Myocyte (in vitro differentiated cells): ENCODE data around the gene CBFA2T3. TPM values are rescaled to one million over a fixed set of nuclear protein-coding genes. Genes with fewer than 3 reads are reported as not detected.
"Not testable (repeated sequence)": the region's sequence is repeated elsewhere in the genome, so short reads cannot be mapped to it uniquely, and the experiment has no call there.

ENCODE experiments used
- DNase-seq: peaks from one replicate; pipeline ENCODE4 v3.0.0-alpha.2; 2012; ENCODE audit warnings: low read depth
- total RNA-seq: library from RNA; depleted of rRNA; stranded (reverse); fragments of >200 nt; gene quantifications from 2 replicates; pipeline ENCODE4 v1.2.3, GENCODE V29; 2014

Gene CBFA2T3
- total RNA-seq, 1 donor from 2014 or later, result 0.72 TPM

DNA sequence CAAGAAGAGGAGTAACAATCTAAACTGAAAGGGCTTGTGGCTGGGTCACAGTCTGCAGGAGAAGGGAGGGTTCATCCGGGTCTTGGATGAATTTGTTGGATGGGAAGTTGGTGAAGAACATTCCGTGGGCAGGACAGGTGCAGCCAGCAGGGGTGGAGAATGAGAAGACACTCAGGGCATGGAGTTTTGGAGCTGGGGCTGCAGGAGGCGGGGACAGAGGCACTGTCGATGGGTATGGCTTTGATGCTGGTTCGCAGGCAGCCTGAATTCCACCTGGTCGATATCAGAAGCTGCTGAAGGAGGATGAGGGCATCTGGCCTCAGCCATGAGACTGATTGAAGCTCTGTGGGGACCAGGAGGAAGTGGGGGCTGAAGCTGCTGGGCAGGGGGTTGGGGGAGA, 36.1 kb upstream of the CBFA2T3 start:
- DNase-seq, result no peak

DNA sequence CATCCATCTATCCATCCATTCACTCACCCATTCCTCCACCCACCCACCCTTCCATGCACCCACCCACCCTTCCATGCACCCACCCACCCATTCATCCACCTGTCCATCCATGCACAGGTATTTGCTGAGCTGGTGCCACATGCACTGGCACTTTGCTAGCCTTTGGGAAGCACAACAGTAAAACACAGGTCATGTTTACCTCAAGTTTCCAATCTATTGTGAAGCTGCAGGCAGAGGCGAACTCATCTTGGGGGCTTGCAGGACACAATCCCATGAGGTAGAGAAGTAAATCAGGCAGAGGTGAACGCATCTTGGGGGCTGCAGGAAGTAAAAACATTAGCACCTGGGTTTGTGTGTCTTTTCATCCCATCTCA, 35.6 kb upstream of the CBFA2T3 start:
- DNase-seq, result no peak

DNA sequence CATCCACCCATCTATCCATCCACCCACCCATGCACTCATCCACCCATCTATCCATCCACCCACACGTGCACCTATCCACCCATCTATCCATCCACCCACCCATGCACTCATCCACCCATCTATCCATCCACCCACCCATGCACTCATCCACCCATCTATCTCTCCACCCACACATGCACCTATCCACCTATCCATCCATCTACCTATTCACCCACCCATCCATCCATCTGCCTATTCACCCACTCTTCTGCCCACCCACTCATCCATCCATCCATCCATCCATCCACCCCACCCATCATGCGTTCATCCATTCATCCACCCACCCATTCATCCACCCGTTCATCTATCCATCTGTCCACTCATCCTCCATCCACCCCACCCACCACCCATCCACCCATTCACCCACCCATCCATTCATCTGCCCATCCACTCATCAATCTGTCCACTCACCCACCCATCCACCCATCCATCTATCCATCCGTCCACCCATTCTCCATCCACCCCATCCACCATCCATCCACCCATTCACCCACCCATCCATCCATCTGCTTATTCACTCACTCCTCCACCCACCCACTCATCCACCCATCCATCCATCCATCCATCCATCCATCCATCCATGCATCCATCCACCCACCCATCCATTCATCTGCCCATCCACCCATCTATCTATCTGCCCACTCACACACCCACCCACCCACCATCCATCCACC, 35.1 kb upstream of the CBFA2T3 start:
- DNase-seq, result no peak

DNA sequence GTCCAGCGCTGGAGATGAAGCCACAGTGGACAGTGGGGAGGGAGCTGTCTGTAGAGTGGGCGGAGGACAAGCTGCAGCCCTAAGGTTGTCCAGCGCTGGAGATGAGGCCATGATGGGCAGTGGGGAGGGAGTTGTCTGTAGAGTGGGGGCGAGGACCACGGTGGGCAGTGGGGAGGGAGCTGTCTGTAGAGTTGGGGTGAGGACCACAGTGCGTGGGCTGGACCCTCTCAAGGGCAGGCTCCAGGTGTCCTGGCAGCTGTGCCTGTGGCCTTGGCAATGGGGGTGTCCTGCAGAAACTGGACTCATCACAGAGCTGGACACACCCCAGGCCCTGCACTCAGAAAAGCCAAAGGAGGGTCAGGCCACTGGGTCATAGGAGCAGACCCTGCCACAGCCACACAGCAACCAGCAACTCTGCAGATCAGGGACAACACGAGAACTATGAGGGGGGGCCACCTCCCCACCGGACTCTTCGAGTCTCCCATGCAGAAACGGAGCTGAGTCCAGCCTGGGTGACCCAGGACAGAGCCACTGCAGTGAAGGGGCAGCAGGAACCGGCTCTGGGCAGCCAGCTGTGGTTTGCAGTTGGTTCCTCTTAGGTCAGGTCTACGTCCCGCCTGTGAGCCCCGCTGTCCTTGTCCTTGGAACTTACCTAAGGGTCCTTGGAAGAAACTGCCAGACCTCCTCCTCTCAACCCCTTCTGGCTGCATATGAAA, 33.4 kb upstream of the CBFA2T3 start:
- no peak for DNase-seq

DNA sequence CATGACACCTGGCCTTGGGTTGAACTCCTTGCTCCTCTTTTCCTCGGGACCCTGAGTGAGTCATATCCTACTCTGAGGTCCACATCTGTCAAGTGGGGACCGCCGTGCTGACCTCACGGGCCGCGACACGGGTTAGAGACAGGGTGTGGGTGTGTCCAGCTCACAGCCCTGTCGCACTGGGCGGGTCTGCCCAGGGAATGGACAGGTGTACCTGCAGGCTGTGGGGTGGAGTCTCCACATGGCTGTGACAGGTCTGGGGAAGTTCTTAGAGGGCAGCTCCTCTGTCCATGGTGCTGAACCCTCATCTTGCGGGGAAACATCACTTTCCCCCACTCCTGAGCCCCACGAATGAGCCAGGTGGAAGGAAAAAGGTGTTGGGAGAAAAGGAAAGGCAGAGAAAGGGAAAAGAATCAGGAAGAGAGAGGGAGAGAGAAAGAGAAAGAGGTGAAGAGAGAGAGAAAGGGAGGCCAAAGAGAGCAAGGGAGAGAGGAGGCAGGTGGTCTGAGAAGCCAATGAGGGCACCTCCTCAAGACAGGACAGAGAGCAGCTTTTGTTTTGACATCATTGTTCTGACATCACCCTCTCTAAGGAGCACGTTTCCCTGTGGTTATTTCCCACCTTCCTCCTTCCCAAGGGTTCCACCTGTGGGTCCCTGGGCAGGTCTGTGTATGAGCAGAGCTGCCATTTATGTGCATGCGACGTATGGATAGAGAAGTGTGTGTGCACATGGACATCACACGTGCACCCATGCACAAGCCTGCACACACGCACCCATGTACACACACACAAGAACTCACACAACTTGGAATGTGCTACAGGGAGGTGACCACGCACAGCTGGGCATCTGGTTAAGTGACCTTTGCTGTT, 32.6 kb upstream of the CBFA2T3 start:
- peak; percentile 18 for DNase-seq

DNA sequence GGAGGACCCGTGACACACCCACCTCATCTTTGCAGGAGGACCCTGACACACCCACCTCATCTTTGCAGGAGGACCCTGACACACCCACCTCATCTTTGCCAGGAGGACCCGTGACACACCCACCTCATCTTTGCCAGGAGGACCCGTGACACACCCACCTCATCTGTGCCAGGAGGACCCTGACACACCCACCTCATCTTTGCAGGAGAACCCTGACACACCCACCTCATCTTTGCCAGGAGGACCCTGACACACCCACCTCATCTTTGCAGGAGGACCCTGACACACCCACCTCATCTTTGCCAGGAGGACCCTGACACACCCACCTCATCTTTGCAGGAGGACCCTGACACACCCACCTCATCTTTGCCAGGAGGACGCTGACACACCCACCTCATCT, 31.8 kb upstream of the CBFA2T3 start:
- not testable (repeated sequence) for DNase-seq

DNA sequence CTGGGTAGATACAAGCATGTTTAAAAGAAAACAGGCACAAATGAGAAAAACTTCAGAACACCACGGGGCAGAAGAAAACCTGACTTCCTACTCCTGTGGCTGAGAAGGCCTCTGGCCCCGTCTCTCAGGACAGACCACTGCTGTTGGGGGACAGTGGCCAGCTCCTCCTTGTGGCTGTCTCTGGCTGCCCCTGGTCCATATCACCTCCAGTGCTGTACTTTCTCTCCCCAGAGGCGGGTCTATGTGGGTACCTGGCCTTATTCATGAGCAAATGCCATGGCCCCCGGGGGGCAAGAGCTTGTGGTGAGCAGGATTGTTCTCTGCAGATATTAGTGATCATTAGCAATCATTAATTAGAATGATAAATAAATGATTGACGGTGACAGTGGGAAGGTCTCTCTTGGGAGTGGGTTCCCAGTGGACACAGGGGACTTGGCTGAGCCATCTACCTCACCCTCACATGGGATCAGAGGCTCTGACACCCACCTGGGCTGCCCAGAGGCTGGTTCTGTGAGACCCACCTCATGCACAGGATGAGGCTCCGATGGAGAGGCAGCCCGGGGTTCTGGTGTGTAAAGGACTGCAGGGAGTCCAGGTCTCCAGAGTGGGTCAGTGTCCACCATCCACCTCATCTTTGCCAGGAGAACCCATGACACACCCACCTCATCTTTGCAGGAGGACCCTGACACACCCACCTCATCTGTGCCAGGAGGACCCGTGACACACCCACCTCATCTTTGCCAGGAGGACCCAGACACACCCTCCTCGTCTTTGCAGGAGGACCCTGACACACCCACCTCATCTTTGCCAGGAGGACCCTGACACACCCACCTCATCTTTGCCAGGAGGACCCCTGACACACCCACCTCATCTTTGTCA, 30.6 kb upstream of the CBFA2T3 start:
- DNase-seq, result no peak

DNA sequence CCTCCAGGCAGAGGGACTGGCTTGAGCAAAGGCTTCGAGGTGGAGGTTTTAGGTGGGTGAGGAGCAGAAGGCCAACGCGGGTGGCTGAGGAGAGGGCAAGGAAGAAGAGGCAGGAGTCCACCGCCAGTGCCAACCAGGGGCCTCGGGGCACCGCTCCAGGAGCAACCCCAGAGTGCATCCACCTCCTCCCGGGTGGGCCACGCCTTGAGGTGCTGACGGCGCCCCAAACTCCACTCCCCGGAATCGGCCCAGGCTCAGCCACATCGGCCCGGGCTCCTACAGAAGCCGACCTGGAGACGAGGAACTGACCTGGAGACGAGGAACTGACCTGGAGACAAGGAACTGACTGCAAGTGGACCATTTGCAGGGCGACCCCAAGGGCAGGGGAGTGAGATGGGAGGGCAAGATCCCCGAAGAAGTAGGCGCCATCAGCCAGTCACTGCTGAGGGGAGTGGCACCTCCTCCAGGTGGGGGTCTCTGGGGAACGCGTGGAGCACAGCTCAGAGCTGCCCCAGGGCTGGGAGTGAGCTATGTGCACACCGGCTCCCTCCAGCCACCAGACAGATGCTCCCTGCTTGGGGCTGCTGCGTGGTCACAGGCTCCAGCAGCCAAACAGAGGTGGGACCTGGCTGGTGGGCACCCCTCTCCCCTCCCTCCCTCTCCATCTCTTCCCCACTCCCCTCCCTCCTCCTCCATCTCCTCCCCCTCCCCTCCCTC, 29.2 kb upstream of the CBFA2T3 start:
- no peak for DNase-seq

DNA sequence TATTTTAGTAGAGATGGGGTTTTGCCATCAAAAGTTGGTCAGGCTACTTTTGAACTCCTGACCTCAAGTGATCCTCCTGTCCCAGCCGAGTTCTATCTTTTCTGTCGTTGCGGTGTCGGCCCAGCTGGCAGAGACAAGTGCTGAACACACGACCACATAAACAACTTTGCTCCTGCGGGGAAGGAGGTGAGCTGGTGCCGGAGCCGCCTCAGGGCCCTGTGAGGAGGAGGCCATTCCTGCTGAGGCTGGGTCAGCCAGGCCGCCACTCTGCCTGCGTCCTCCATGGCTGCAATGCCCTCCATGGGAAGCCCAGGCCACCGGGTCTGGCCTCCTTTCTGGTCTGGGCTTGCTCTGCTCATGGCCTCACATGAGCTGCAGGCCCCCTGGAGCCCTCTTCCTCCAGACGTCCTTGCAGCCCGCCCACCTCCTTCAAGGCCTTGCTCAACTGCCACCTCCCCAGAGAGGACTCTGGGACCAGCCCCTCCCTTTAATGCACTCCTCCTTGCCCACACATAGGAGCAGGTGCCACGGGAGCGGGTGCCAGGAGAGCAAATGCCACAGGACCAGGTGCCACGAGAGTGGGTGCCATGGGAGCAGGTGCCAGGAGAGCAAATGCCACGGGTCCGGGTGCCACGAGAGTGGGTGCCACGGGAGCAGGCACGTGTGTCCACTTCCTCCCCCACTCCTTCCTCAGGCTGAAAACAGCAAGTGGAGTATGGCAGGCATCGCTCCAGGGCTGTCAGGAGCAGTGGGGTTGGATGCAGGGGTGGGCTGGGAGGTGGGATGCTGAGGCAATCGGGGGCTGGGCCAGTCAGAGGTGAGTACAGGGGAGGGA, 28.4 kb upstream of the CBFA2T3 start:
- DNase-seq, result no peak

DNA sequence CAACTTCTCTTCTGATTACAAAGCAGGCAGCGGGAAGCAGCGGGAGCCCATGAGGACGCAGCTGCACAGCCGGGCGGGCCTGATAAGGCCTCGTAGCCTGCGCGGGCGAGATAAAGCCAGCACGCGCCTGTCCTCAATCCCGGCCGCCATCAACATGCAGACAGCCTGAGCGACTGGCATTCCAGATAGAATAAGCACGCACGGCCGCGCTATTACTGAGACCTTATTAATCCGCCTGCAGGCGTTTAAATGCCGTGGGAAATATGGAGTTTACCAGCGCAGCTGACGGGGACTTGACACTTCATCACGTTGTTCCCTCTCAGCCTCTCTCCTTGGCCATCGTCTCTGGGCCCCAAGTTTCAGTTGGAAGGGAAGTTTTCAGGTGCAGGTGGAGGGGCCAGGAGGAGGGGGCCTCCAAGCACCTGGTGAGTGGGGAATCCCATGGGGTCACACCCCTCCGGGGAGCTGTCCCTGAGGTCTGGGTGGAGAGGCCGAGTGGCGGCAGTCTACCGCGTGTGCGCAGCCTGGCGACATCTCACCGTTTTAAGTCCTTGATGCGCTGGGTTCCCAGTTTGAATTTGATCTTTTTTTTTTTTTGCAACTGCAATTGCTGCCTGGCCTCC, 27.3 kb upstream of the CBFA2T3 start:
- DNase-seq, result no peak

DNA sequence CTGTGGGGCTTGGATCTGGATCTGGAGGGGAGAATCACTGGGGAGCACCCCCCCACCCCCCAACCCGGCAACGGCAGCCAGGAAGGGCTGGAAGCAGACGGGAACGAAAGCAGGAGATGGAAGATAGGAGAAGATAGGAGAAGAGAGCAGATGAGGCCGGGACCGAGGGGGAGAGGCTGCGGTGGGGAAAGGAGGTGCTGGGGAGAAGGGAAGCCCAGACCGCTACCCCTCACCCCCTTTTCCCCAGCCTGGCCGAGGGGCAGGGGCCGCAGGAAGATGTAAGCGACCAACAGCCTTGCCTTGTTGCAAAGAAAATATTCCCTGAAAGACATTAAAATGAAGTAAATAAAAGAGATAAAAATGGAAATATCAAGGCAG, 26.8 kb upstream of the CBFA2T3 start:
- DNase-seq, result no peak

DNA sequence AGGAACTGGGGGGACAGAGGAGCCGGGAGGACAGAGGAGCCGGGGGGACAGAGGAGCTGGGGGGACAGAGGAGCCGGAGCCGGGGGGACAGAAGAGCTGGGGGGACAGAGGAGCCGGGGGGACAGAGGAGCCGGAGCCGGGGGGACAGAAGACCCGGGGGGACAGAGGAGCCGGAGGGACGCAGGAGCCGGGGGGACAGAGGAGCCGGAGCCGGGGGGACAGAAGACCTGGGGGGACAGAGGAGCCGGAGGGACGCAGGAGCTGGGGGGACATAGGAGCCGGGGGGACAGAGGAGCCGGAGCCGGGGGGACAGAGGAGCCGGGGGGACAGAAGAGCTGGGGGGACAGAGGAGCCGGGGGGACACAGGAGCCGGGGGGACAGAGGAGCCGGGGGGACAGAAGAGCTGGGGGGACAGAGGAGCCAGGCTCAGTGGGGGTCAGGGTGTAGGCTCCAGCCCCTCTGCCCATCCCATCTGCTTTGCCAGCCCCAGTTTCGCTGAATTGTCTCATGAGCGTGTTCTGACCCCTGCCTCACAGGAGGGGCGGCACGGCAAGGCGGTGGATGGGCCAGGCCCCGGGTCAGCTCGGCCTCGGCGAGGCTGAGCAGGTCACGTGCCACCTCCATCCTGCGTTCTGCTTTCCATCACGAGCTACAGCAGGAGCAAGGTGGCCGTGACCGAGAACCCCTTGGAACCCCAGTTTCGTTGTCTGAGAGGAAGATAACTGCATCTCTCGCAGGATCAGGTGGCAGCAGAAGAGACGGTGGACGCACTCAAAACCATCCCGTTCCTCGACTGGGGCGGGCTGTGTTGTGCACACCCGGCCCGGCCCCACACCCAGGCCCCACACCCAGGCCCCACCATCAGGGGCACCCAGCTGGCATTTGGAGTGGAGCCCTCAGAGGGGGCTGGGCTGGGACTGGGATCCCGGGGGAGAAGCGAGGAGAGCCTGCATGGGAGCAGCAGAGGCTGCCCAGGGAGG, 26.1 kb upstream of the CBFA2T3 start:
- no peak for DNase-seq

DNA sequence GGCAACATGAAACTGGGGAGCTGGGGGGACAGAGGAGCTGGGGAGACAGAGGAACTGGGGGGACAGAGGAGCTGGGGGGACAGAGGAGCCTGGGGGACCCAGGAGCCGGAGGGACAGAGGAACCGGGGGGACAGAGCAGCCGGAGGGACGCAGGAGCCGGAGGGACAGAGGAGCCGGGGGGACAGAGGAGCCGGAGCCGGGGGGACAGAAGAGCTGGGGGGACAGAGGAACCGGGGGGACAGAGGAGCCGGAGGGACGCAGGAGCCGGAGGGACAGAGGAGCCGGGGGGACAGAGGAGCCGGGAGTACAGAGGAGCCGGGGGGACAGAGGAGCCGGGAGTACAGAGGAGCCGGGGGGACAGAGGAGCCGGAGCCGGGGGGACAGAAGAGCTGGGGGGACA, 25.1 kb upstream of the CBFA2T3 start:
- DNase-seq, result not testable (repeated sequence)

DNA sequence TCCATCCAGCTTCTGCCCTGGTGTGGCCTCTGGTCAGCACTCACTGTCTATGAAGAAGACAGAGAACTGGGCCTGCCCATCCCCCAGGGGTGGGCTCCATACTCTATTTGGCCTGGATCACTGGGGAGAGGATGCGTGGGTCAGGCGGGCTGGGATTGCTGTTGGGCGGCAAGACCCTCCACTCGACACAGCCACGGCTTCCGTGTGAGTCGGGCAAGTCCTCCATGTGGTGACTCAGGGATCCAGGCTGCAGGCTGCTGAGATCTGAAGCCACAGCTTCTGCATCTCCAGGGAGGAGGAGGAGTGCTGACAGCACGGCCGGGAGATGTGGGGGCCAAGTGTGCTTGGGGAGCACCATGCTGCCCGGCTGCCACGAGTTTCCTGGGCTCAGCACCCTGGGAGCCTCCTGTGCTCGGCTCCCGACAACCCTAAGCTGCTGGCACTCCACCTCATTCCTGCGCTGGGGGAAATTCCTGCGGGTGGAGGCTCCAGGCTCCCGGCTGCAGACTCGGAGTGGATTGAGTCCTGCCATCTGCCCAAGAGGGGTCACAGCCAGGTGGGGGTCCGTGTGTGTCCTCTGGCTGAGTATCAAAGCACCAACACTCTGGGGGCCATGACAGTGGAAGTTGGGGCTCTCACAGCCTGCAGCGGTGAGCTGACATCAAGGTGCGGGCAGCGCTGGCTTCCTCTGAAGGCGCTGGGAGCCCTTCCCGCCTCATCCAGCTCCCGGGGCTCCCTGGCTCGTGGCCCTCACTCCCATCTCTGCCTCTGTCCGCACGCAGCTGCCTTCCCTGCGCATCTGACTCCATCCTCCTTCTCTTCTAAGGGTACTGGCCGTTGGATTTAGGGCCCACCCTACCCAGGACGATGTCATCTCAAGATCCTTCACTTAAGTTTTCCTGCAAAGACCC, 24.4 kb upstream of the CBFA2T3 start:
- no peak for DNase-seq

DNA sequence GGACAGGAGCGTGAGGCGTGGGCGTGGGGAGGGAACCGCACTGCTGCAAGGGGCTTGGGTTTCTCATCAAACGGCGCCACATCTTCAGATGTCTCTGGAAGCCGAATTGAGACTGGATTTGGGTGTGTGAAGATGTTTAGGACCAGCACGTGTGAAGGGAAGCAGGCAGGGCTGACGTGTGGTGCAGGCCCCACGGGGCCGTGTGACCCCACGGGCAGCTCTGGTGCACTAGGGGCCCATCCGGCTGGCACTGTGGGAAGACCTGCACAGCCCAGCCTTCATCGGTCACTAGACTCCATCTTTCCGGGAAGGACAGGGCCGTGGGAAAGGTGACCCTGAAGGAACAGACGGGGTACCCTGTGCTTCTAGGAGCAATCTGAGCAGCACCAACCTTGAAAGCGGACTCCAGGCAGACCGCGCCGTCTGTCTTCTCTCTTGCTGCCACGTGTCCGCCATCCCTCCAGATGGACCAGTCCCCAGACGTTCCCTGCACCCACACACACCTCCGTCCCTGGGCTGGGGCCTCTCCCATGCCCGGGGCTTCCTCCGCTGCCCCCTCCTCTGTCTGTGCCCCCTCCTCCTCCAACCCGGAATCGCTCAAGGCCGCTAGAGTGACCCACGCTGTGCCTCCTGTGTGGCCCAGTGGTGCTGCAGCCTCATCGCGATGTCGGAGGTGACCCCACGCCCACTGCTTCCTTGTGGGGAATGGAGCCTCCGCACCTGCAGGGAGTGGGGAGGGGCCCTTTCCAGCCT, 23.4 kb upstream of the CBFA2T3 start:
- DNase-seq, result no peak
